SK-N-SH (cell line): ENCODE results near the gene GFOD2. TPM values are rescaled to one million over a fixed set of nuclear protein-coding genes. Genes with fewer than 3 reads are reported as not detected.
A peak's percentile ranks its signal among the peaks of the same experiment; 100 is the strongest.

Source experiments
- CTCF ChIA-PET: fragments of 300-600, 350-600 bp; formaldehyde crosslinking; extraction: SDS; loops from one replicate; lab custom pipeline; 2021; lab: Yijun Ruan, JAX
- POLR2A ChIA-PET: fragments of 350-600 bp; sonication (Branson Sonifier 250); formaldehyde crosslinking; extraction: SDS; loops from one replicate; lab custom pipeline; 2020; ENCODE audit warnings: antibody characterized with exemption, inconsistent platforms; lab: Yijun Ruan, JAX
- DNase-seq: peaks from one replicate; pipeline ENCODE4 v3.0.0; 2012
- H2AFZ ChIP-seq: fragments of 200-600 bp; sonication (generic); 2 replicates; pipeline ENCODE4 v1.8.1; 2016; ENCODE audit warnings: antibody characterized with exemption, mild to moderate bottlenecking, low read depth
- H3F3A ChIP-seq: fragments of 200-600 bp; sonication (generic); replicated peaks from 2 replicates; pipeline ENCODE3; 2016; ENCODE audit warnings: antibody characterized with exemption, mild to moderate bottlenecking; ENCODE audit not compliant: insufficient read depth
- H3K27ac ChIP-seq, 2 experiments: fragments of 200-500 bp in 1 of 2; fragments of 200-600 bp in 1 of 2; sonication (Bioruptor generic) in 1 of 2; sonication (generic), shearing (Covaris generic) in 1 of 2; 2 replicates each; pipeline versions ENCODE4 v1.5.1 to v1.6.1; 2014 to 2016; ENCODE audit warnings: low read depth in 2 of 2, inconsistent platforms in 1 of 2, low read length in 1 of 2, mild to moderate bottlenecking in 1 of 2, mixed read lengths in 1 of 2
- H3K27me3 ChIP-seq: fragments of 200-600 bp; sonication (generic), shearing (Covaris generic); 2 replicates; pipeline ENCODE4 v1.6.1; 2016; ENCODE audit warnings: mixed run types; ENCODE audit not compliant: insufficient read depth
- H3K36me3 ChIP-seq, 2 experiments: fragments of 200-500 bp in 1 of 2; fragments of 200-600 bp in 1 of 2; sonication (Bioruptor generic) in 1 of 2; sonication (generic) in 1 of 2; replicated peaks in 1 of 2; 2 replicates each; pipeline versions ENCODE3 to v1.5.1; 2014 to 2016; ENCODE audit warnings: low read length in 1 of 2, mild to moderate bottlenecking in 1 of 2; ENCODE audit not compliant: insufficient read depth in 2 of 2, control insufficient read depth in 1 of 2
- H3K4me1 ChIP-seq, 2 experiments: fragments of 200-500 bp in 1 of 2; fragments of 200-600 bp in 1 of 2; sonication (Bioruptor generic) in 1 of 2; sonication (generic), shearing (Covaris generic) in 1 of 2; 2 replicates each; pipeline versions ENCODE4 v1.5.1 to v1.6.1; 2014 to 2016; ENCODE audit warnings: low read depth in 1 of 2, low read length in 1 of 2, mixed run types in 1 of 2; ENCODE audit not compliant: insufficient read depth in 2 of 2, control insufficient read depth in 1 of 2
- H3K4me2 ChIP-seq: fragments of 200-600 bp; sonication (generic), shearing (Covaris generic); 2 replicates; pipeline ENCODE4 v1.6.1; 2017; ENCODE audit warnings: mixed run types
- H3K4me3 ChIP-seq, 2 experiments: fragments of 200-500 bp in 1 of 2; fragments of 200-600 bp in 1 of 2; sonication (Bioruptor generic) in 1 of 2; sonication (generic), shearing (Covaris generic) in 1 of 2; 2 replicates each; pipeline versions ENCODE4 v1.5.1 to v1.8.1; 2014 to 2016; ENCODE audit warnings: low read depth in 2 of 2, inconsistent platforms in 1 of 2, low read length in 1 of 2, mild to moderate bottlenecking in 1 of 2, mixed read lengths in 1 of 2, moderate library complexity in 1 of 2
- H3K79me2 ChIP-seq: fragments of 200-600 bp; sonication (generic); 2 replicates; pipeline ENCODE4 v1.8.1; 2017; ENCODE audit warnings: mild to moderate bottlenecking; ENCODE audit not compliant: insufficient read depth
- H3K9ac ChIP-seq: fragments of 200-600 bp; sonication (generic); 2 replicates; pipeline ENCODE4 v1.6.1; 2017; ENCODE audit warnings: mixed run types
- H3K9me2 ChIP-seq: fragments of 200-600 bp; sonication (generic); 2 replicates; pipeline ENCODE4 v1.6.1; 2017; ENCODE audit warnings: mixed run types
- H3K9me3 ChIP-seq: fragments of 200-600 bp; sonication (generic); 2 replicates; pipeline ENCODE4 v1.6.1; 2017; ENCODE audit warnings: mixed run types, mild to moderate bottlenecking, moderate library complexity
- H4K20me1 ChIP-seq: fragments of 200-600 bp; sonication (generic); 2 replicates; pipeline ENCODE4 v1.6.1; 2017; ENCODE audit warnings: mild to moderate bottlenecking, mixed run types; ENCODE audit not compliant: insufficient read depth
- EP300 ChIP-seq, 2 experiments: IDR thresholded peaks; 2 replicates each; pipeline versions ENCODE4 v1.4.0 to v1.6.1; 2012; ENCODE audit warnings: borderline replicate concordance in 1 of 2, low read depth in 1 of 2, low read length in 1 of 2
- FOSL2 ChIP-seq: IDR thresholded peaks from 2 replicates; pipeline ENCODE4 v1.4.0; 2012; ENCODE audit warnings: low read depth, mild to moderate bottlenecking, moderate library complexity, borderline replicate concordance
- FOXM1 ChIP-seq: IDR thresholded peaks from 2 replicates; pipeline ENCODE4 v1.4.0; 2012; ENCODE audit warnings: low read depth, mild to moderate bottlenecking
- MEF2A ChIP-seq: IDR thresholded peaks from 2 replicates; pipeline ENCODE4 v1.4.0; 2012; ENCODE audit warnings: low read depth, borderline replicate concordance
- SIN3A ChIP-seq: IDR thresholded peaks from 2 replicates; pipeline ENCODE4 v1.6.1; 2012; ENCODE audit warnings: low read depth, mild to moderate bottlenecking, low read length, moderate library complexity, borderline replicate concordance
- YY1 ChIP-seq: IDR thresholded peaks from 2 replicates; pipeline ENCODE4 v1.4.0; 2012; ENCODE audit warnings: low read depth, mild to moderate bottlenecking
- WGBS: methylation state at CpG from one replicate; pipeline ENCODE4 v1.1.6; 2017; ENCODE audit warnings: low lambda C conversion rate; 5-methylcytosine and 5-hydroxymethylcytosine counted together
- polyA plus RNA-seq, 3 experiments: library from polyadenylated mRNA; depleted of rRNA; stranded (reverse); fragments of >200 nt; gene quantifications; 2 replicates each; pipeline ENCODE4 v1.2.3, GENCODE V29; 2012
- TF ChIP-seq, protein P1 (sequence below): fragments of 150-350 bp; IDR thresholded peaks from 2 replicates; pipeline ENCODE4 v1.6.1; 2017; ENCODE audit warnings: antibody characterized with exemption, low read length, low read depth, borderline replicate concordance
- TF ChIP-seq, protein P2 (sequence below): IDR thresholded peaks from 2 replicates; pipeline ENCODE4 v1.6.1; 2012; ENCODE audit warnings: mild to moderate bottlenecking, low read depth, low read length, moderate library complexity
- TF ChIP-seq, protein P3 (sequence below): IDR thresholded peaks from 2 replicates; pipeline ENCODE4; 2012

GFOD2 gene
- polyA plus RNA-seq, 1 of the 3 experiments (the other 2 are of a cell fraction) = 19.0 TPM

DNA sequence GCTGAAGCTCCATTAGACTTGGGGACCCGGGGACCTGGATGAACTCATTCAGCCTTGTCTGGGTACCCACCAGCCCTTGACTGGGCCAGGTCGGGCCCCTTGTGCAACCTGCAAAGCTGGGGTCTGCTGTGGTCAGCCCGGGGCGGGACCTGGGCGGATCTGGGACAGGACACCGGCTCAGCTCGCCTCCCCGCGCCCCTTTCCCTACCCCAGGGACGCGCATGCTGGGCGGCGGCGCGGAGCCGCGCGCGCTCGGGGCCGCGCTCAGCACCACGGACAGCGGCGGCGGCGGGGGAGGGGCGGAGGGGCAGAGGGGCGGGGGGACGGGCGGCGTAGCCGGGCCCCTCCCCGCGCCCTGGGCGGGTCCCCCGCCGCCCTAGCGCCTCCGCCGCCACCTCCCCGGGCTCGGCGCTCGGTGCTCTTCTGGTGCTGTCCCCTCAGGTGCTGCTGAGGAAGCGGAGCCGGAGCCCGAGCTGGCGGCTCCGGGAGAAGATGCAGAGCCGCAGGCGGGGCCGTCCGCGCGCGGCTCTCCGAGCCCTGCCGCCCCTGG lies 66.5 kb downstream of the GFOD2 start:
- CTCF ChIA-PET = interaction anchor here (0.7 to 16.5 kb wide), 10 partner anchors 8 to 131 kb away, joined by 3 to 263 read pairs (median 4); partner anchors contain the start of gene CTCF
- Histone ChIP-seq H3K27me3 (no peaks in the 10 kb centered on the region), H3F3A (peaks cover 4% of the 10 kb centered on the region), H3K4me3 (peak overlapping the region; percentile 64 to 82), H3K27ac (peak overlapping the region in 1 of 2 experiments; percentile 64; a peak in 1 of 4 replicates), H3K9me2 (no peaks in the 10 kb centered on the region), H3K79me2 (no peaks in the 10 kb centered on the region), H3K4me1 (peaks cover 0 to 10% of the 10 kb centered on the region in 2 experiments; a peak in 1 of 4 replicates), H3K9ac (no peak overlapping the region; the same call in 1 of the 2 replicates), H2AFZ (no peak overlapping the region), H4K20me1 (peaks cover 4% of the 10 kb centered on the region; the same call in 1 of the 2 replicates), H3K4me2 (peak overlapping the region; percentile 94; the same call in 1 of the 2 replicates), H3K9me3 (no peaks in the 10 kb centered on the region), H3K36me3 (peaks cover 0 to 7% of the 10 kb centered on the region in 2 experiments)
- POLR2A ChIA-PET = interaction anchor here (1.2 kb wide), 1 partner anchor 154 kb away, joined by 3 read pairs; the partner anchor contains the start of gene TSNAXIP1
- WGBS = no CpG with 5 or more reads among the region's 59 CpGs
- DNase-seq = peak; percentile 95
- no peak for TF ChIP-seq SIN3A
- TF ChIP-seq, protein P1, sequence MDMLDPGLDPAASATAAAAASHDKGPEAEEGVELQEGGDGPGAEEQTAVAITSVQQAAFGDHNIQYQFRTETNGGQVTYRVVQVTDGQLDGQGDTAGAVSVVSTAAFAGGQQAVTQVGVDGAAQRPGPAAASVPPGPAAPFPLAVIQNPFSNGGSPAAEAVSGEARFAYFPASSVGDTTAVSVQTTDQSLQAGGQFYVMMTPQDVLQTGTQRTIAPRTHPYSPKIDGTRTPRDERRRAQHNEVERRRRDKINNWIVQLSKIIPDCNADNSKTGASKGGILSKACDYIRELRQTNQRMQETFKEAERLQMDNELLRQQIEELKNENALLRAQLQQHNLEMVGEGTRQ = no peak
- TF ChIP-seq, protein P2, sequence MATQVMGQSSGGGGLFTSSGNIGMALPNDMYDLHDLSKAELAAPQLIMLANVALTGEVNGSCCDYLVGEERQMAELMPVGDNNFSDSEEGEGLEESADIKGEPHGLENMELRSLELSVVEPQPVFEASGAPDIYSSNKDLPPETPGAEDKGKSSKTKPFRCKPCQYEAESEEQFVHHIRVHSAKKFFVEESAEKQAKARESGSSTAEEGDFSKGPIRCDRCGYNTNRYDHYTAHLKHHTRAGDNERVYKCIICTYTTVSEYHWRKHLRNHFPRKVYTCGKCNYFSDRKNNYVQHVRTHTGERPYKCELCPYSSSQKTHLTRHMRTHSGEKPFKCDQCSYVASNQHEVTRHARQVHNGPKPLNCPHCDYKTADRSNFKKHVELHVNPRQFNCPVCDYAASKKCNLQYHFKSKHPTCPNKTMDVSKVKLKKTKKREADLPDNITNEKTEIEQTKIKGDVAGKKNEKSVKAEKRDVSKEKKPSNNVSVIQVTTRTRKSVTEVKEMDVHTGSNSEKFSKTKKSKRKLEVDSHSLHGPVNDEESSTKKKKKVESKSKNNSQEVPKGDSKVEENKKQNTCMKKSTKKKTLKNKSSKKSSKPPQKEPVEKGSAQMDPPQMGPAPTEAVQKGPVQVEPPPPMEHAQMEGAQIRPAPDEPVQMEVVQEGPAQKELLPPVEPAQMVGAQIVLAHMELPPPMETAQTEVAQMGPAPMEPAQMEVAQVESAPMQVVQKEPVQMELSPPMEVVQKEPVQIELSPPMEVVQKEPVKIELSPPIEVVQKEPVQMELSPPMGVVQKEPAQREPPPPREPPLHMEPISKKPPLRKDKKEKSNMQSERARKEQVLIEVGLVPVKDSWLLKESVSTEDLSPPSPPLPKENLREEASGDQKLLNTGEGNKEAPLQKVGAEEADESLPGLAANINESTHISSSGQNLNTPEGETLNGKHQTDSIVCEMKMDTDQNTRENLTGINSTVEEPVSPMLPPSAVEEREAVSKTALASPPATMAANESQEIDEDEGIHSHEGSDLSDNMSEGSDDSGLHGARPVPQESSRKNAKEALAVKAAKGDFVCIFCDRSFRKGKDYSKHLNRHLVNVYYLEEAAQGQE = peak; percentile 93

DNA sequence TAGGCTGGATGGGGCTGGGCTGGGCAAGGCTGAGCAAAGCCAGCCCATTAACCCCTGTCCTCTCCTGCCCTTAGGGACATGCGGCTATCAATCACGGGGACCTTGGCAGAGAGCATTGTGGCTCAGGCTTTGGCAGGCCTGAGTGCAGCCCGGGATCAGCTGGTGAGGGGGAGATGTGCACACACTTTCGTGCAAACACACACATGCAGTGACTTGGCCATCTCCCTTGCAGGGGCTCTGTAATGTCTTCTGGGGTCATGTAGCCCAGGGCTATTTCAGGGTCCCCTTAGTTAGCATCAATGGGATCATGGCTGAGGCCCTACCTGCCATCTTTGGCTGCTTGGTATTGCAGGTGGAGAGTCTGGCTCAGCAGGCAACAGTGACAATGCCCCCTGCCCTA lies 67.3 kb downstream of the GFOD2 start:
- Histone ChIP-seq H3K4me3 (no peak overlapping the region), H3K9ac (no peak overlapping the region), H3K36me3 (peaks cover 0 to 3% of the 10 kb centered on the region in 2 experiments), H4K20me1 (peaks cover 4% of the 10 kb centered on the region; the same call in 1 of the 2 replicates), H3K4me1 (peaks cover 0 to 10% of the 10 kb centered on the region in 2 experiments; a peak in 1 of 4 replicates), H3F3A (peaks cover 4% of the 10 kb centered on the region), H3K27ac (no peak overlapping the region), H3K79me2 (no peaks in the 10 kb centered on the region), H2AFZ (no peak overlapping the region), H3K4me2 (no peak overlapping the region), H3K9me2 (no peaks in the 10 kb centered on the region), H3K9me3 (no peaks in the 10 kb centered on the region), H3K27me3 (no peaks in the 10 kb centered on the region)
- ChIA-PET CTCF (interaction anchor here (0.7 to 16.5 kb wide), 8 partner anchors 8 to 130 kb away, joined by 3 to 263 read pairs (median 4); partner anchors contain the start of gene CTCF), POLR2A (interaction anchor here (0.7 to 1.2 kb wide), 2 partner anchors 8 to 155 kb away, joined by 3 read pairs; partner anchors contain the start of genes ACD and TSNAXIP1)
- WGBS = no CpG with 5 or more reads among the region's 4 CpGs
- no peak for TF ChIP-seq MEF2A
- TF ChIP-seq YY1 = no peak
- TF ChIP-seq, protein P3, sequence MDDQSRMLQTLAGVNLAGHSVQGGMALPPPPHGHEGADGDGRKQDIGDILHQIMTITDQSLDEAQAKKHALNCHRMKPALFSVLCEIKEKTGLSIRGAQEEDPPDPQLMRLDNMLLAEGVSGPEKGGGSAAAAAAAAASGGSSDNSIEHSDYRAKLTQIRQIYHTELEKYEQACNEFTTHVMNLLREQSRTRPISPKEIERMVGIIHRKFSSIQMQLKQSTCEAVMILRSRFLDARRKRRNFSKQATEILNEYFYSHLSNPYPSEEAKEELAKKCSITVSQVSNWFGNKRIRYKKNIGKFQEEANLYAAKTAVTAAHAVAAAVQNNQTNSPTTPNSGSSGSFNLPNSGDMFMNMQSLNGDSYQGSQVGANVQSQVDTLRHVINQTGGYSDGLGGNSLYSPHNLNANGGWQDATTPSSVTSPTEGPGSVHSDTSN = no peak
- TF ChIP-seq FOSL2 = no peak
- TF ChIP-seq FOXM1 = no peak
- no peak for TF ChIP-seq EP300 (IDR thresholded peaks at IDR 0.05; ENCODE audit: borderline replicate concordance in 1 of 2, low read depth in 1 of 2, low read length in 1 of 2)
- TF ChIP-seq, protein P2 = no peak
- peak; percentile 39 for DNase-seq
